Lower lobe of right lung (tissue), 2 donors: ENCODE measurements around the gene SORCS2. TPM values are rescaled to one million over a fixed set of nuclear protein-coding genes. Genes with fewer than 3 reads are reported as not detected.

ENCODE experiments used
- ATAC-seq, 2 donors: fragments of 200-7000 bp; cut with Tn5 transposase; one replicate each; pipeline ENCODE4 v1.9.1; 2020 to 2022; ENCODE audit warnings: mild to moderate bottlenecking in 2 of 2, moderate library complexity in 2 of 2
- DNase-seq: peaks from one replicate; pipeline ENCODE4 v3.0.0-alpha.2; 2020
- H3K27ac ChIP-seq: fragments of 200-600 bp; one replicate; pipeline ENCODE4 v1.8.0; 2022
- H3K27me3 ChIP-seq: fragments of 200-600 bp; one replicate; pipeline ENCODE4 v1.8.0; 2022; ENCODE audit warnings: low read depth
- H3K36me3 ChIP-seq: fragments of 200-600 bp; one replicate; pipeline ENCODE4 v1.8.0; 2022; ENCODE audit warnings: mild to moderate bottlenecking
- H3K4me1 ChIP-seq: fragments of 200-600 bp; one replicate; pipeline ENCODE4 v1.8.0; 2022
- H3K4me3 ChIP-seq: fragments of 200-600 bp; one replicate; pipeline ENCODE4 v1.8.0; 2022; ENCODE audit warnings: mild to moderate bottlenecking
- H3K9me3 ChIP-seq: fragments of 200-600 bp; one replicate; pipeline ENCODE4 v1.8.0; 2022
- intact Hi-C: fragments of 100-400 bp; cut with DNase I; formaldehyde crosslinking; loops from one replicate; pipeline ENCODE4 v1.11.0; 2022
- total RNA-seq: library from RNA; stranded (reverse); fragmentation: NEBNext Ultra II Directional; extraction: Animal tissue kit (Norgen Biotek cat#: 25700); gene quantifications from one replicate; pipeline ENCODE4 v1.2.1, GENCODE V29; 2021
- TF ChIP-seq, protein P1 (sequence below): fragments of 200-600 bp; IDR thresholded peaks from one replicate; pipeline ENCODE4 v1.8.0; 2022; ENCODE audit warnings: antibody characterized with exemption, mild to moderate bottlenecking
- donor health status: DM: no; HTN: yes; CAD: no; lungs with severe emphysema.

SORCS2 gene
- total RNA-seq, 1 donor from 2014 or later = 5.8 TPM

- no peaks in the 10 kb centered on the region for H3K9me3 ChIP-seq
- H3K27me3 ChIP-seq = peaks cover 3% of the 10 kb centered on the region
- peak; percentile 18 for DNase-seq
- no peak overlapping the region for H3K27ac ChIP-seq
- TF ChIP-seq, protein P1, sequence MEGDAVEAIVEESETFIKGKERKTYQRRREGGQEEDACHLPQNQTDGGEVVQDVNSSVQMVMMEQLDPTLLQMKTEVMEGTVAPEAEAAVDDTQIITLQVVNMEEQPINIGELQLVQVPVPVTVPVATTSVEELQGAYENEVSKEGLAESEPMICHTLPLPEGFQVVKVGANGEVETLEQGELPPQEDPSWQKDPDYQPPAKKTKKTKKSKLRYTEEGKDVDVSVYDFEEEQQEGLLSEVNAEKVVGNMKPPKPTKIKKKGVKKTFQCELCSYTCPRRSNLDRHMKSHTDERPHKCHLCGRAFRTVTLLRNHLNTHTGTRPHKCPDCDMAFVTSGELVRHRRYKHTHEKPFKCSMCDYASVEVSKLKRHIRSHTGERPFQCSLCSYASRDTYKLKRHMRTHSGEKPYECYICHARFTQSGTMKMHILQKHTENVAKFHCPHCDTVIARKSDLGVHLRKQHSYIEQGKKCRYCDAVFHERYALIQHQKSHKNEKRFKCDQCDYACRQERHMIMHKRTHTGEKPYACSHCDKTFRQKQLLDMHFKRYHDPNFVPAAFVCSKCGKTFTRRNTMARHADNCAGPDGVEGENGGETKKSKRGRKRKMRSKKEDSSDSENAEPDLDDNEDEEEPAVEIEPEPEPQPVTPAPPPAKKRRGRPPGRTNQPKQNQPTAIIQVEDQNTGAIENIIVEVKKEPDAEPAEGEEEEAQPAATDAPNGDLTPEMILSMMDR = no peak
- H3K4me1 ChIP-seq = no peaks in the 10 kb centered on the region
- intact Hi-C loops = no loop called here
- no peak for ATAC-seq
- H3K4me3 ChIP-seq = no peak overlapping the region
- no peaks in the 10 kb centered on the region for H3K36me3 ChIP-seq
Measured at GRCh38 chr4:7201420-7202305, 9.3 kb downstream of the SORCS2 start.

DNA sequence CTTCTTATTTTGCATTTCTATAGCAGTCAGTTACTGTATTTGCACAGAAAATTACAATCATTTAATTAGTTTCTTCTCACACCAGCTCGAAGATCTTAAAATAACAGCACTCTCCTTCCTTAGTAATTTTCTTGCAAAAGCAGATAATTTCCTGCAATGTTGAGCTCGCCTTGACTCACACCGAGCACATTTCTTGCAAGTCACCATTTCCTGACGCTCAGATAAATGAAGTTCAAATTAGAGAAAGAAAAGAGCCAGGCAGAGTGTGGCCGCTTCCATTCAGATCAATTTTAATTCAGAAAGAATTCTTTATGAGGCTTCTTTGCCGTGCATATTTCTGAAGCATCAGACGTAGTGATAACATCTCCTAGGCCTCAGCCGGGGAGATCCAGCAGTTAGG lies 10.1 kb downstream of the SORCS2 start:
- no peak overlapping the region for H3K4me3 ChIP-seq
- peaks cover 2% of the 10 kb centered on the region for H3K4me1 ChIP-seq
- TF ChIP-seq, protein P1 = no peak
- ATAC-seq (no peak), DNase-seq (no peak)
- H3K27ac ChIP-seq = no peak overlapping the region
- no peaks in the 10 kb centered on the region for H3K9me3 ChIP-seq
- intact Hi-C loops = no loop called here
- H3K36me3 ChIP-seq = no peaks in the 10 kb centered on the region
- no peaks in the 10 kb centered on the region for H3K27me3 ChIP-seq

DNA sequence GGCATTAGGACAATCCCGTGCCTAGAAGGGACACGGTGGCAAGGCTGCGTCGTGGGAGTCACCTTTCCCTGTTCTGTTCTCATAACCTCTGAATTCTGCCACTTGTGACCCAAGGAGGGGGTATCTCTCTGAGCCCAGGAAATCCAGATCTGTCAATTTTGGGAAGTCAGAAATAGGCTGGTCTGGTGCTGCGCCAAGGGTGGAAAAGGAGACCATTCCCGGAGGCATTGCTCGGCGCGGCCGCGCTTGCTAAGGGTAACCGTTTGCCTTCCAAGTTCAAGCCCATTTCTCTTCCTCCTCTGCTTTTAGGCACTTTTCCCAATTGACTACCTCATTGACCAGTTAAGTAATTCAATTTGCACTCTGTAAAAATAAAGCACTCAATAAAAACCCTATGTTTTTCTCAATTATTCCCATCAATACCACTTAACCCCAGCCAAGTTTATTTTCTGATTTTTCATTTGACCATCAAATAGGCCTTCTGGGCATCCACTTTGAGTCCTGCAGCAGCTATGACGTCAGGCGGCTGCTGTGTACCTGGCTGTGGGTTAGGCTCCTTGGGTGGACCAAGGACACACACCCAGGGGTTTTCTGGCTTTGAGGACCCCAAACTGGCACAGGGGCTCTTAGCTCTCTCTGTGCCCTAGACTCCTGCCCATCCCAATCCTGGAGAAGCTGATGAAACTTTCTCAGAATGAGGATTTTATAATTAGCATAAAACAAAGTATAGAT lies 12.5 kb downstream of the SORCS2 start:
- Histone ChIP-seq H3K9me3 (no peaks in the 10 kb centered on the region), H3K4me1 (peaks cover 11% of the 10 kb centered on the region), H3K27ac (no peak overlapping the region), H3K36me3 (no peaks in the 10 kb centered on the region), H3K27me3 (no peaks in the 10 kb centered on the region), H3K4me3 (no peak overlapping the region)
- ATAC-seq (no peak), DNase-seq (peak; percentile 17)
- intact Hi-C loops = no loop called here
- TF ChIP-seq, protein P1 = no peak

DNA sequence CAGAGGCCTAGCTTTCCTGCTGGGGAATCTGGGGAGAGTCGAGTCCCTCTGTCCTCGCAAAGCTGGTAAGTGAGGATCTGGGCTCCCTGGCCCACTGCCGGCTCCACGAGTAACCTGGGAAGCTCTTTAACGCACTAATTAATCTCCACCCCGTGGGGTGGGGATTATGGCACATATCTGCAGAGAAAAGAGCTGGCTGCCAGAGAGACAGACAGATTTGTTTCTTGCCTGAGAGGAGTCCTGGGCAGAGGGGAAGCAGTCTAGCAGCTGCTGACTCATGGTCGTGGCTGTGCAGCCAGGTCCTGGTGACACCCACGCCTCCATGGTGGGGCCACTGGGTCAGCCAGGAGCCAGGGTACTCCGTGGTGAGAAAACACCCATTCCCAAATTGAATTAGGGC lies 14.0 kb downstream of the SORCS2 start:
- H3K36me3 ChIP-seq = no peaks in the 10 kb centered on the region
- no peak overlapping the region for H3K4me3 ChIP-seq
- DNase-seq (peak; percentile 41), ATAC-seq (peak; percentile 44 to 67)
- H3K27me3 ChIP-seq = no peaks in the 10 kb centered on the region
- peaks cover 11% of the 10 kb centered on the region for H3K4me1 ChIP-seq
- intact Hi-C loops = no loop called here
- TF ChIP-seq, protein P1 = no peak
- no peak overlapping the region for H3K27ac ChIP-seq
- H3K9me3 ChIP-seq = no peaks in the 10 kb centered on the region

GRCh38 chr4:7206911-7207567 lies 14.7 kb downstream of the SORCS2 start:
- H3K27me3 ChIP-seq = no peaks in the 10 kb centered on the region
- ATAC-seq = peak; percentile 93 to 98
- peak overlapping the region; percentile 31 for H3K27ac ChIP-seq
- H3K4me1 ChIP-seq = peaks cover 11% of the 10 kb centered on the region
- no peaks in the 10 kb centered on the region for H3K36me3 ChIP-seq
- TF ChIP-seq, protein P1 = no peak
- peak; percentile 80 for DNase-seq
- intact Hi-C loops = no loop called here
- H3K4me3 ChIP-seq = no peak overlapping the region
- no peaks in the 10 kb centered on the region for H3K9me3 ChIP-seq
